Skin of body (tissue), 2 donors: ENCODE measurements around the gene ASB6. TPM values are rescaled to one million over a fixed set of nuclear protein-coding genes. Genes with fewer than 3 reads are reported as not detected.

Experiments used
- DNase-seq: peaks from one replicate; lab custom pipeline; 2025; lab: John Stamatoyannopoulos, UW
- total RNA-seq: library from RNA; depleted of rRNA; stranded (reverse); fragments of >200 nt; gene quantifications from one replicate; pipeline ENCODE4 v1.2.3, GENCODE V29; 2014

Gene ASB6
- total RNA-seq, 1 donor from 2014 or later, result 8.3 TPM

GRCh38 chr9:129626625-129627284 lies 15.2 kb downstream of the ASB6 start:
- no peak for DNase-seq

DNA sequence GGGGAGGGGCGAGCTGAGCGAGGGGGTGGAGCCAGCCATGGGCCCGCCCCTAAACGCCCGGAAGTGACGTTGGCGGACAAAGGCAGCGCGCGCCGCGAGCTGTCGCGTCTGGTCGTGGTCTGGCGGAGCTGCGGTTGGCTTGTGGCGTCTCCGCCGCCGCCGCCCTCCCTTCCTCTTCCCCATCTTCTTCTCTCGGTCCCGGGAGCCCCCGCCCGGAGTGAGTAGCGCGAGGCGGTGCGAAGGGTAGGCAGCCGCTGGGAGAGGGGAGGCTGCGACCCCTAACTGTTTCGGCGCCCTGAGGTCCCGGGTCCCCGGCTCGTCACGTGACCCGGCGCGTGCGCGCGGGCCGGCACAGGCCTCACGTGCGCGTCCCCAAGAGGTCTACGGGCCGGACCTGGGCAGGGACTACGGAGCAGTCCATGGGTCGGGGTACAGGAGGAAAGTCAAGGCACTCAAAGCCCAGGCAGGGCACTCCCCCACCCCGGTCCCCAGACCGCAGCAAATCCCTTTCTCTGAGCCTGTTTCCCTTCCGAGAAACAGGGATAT lies 15.8 kb downstream of the ASB6 start, which contains the start of gene NTMT1:
NTMT1 (plus strand) TSS at position 85 of the 546 bp plus-strand sequence. CDS start 6,541 bp downstream, outside the sequence.
- peak; percentile 85 for DNase-seq

GRCh38 chr9:129624947-129625346 lies 17.0 kb downstream of the ASB6 start:
- DNase-seq, result no peak

DNA sequence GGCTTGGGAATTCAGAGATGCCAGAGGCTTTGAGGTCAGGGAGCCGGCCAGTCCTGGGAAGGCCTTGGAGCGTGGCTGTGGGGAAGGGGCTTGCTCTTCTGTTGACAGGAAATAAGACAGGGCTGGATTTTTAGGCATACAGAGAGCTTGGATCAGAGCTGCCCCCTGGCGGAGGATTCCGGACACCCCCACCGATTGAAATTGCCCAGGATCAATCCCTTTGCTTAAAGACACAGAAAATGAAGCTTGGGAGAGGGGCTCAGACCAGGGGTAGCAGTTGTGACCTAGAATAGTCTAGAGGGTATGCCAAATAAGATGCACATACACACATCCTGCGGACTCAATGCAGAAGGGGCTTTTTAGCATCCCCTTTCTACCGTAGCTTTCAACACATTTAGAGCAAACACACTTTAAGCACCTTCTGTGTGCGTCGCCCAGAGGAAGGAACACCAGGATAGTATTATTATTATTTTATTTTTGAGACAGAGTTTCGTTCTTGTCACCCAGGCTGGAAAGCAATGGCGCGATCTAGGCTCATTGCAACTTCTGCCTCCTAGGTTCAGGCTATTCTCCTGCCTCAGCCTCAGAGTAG lies 17.7 kb downstream of the ASB6 start:
- no peak for DNase-seq

DNA sequence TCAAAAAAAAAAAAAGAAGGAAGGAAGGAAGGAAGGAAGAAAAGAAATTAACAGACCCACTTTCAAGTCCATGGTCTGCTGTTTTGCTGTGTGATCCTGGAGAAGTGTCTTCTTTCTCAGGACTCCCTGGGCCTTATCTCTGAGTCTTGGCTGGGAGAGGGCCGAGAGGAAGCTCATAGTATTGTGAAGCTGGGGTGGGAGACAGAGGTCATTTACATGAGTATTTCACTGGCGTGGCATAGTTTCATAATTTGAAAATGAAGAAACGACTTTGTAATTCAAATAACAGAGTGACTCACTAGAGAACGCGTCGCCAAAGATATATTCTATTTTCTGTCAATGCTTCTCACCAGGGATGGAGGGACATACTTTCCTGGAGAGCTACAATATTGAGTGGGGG lies 18.6 kb downstream of the ASB6 start:
- no peak for DNase-seq

DNA sequence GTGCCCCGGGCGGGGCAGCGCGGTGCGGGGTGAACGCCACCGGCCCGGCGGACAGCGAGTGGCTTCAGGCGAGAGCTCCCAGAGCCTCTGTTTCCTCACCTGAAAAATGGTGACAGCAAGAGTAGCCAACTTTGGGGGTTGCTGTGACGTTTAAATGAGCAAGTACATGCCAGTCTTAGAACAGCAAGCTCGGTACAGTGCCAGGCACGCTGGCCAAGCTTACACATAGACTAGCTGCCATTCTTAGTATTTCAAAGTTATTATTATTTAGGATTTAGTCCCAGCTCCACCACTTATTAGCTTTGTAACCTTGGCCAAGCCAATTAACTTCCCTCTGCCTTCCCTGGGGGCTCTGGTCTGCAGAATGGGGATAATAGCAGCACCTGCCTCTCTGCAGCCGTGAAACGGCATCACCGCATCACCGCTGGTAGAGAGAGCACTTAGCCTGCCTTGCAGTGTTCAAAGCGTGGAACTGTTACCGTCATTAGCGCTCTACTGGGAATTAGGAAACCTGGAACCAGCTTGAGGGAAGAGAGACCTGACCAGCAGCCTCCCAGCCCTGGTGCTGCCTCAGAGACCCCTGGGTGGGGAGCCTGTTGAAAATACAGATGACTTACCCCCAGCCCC lies 21.2 kb downstream of the ASB6 start, which contains the start of gene C9orf50:
C9orf50 (minus strand) TSS at position 433 of the 627 bp plus-strand sequence. CDS start 527 bp downstream, outside the sequence.
- DNase-seq, result no peak

GRCh38 chr9:129619787-129620668 lies 21.9 kb downstream of the ASB6 start:
- DNase-seq, result no peak

DNA sequence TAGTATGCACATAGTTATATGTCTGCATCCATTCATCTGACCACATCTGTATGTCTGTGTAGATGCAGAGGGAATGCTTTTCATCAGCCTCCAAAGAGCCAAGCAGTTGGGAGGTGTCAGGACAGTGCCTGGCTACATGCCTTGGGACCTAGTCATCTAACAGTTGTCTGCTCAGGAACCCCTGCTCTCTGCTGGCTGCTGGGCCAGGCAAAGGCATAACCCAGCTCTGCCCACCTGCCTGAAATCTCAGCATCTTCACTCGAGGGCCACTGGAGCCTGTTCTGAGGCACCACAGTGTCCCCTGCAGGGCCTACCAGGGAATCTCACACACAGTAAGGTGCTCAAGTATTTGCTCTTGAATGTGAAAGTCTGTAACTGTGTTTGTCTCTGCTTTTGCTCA lies 24.8 kb downstream of the ASB6 start:
- DNase-seq, result no peak

GRCh38 chr9:129615407-129616285 lies 26.3 kb downstream of the ASB6 start:
- no peak for DNase-seq

- DNase-seq, result no peak
Measured at GRCh38 chr9:129614932-129615331, 27.0 kb downstream of the ASB6 start.

GRCh38 chr9:129613520-129614175 lies 28.3 kb downstream of the ASB6 start:
- DNase-seq, result no peak

DNA sequence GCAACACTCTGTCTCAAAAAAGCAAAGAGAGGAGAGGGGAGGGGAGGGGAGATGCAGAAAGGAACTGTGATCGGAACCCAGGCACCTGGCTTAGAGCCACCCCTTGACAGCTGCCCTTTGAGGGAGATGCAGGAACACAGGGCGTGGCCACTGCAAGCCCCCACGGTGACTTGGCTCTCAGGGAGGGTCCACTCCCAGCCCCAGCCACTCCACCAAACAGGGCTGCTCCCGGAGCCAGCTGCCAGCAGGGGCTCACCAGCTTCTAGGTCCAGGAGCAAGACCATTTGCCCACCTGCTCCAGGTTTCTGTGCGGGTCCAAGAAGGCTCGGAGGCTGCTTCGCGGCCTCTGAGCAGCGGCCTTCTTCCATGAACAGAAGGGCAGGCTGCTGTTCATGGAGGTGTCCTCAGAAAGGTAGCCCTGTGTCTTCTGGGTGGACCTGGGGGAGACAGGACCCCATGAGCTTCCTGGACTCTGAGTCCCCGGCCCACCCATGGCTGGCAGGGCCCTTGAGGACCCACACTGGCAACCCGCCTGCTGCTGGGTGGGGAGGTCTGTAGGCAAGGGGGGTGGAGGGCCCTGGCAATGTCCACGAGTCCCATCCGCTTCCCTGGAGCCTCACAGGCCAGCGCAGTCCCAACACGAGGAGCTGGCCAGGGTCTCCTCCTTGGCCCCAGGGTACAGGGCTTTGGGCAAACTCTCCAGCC lies 29.0 kb downstream of the ASB6 start:
- DNase-seq, result no peak

DNA sequence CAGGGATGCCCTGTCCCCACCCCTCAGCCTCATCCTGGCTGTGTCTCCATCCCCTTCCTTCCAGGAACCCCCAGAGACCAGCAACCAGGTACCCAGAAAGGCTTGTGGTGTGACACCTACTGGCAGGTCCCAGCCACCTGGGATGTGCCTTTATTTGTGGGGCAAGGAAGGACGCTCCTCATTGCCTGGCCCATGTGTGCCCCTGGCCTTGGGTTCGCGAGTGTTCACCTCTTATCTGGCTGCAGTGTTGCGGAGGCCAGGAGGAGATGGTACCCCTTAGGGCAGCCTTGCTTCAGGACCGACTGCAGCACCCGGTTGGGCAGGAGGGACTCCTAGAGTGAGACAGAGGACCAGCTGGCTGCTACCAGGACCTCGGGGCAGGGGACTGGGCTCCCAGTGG lies 29.8 kb downstream of the ASB6 start:
- DNase-seq, result no peak

- DNase-seq, result no peak
Measured at GRCh38 chr9:129611307-129611800, 30.6 kb downstream of the ASB6 start.

DNA sequence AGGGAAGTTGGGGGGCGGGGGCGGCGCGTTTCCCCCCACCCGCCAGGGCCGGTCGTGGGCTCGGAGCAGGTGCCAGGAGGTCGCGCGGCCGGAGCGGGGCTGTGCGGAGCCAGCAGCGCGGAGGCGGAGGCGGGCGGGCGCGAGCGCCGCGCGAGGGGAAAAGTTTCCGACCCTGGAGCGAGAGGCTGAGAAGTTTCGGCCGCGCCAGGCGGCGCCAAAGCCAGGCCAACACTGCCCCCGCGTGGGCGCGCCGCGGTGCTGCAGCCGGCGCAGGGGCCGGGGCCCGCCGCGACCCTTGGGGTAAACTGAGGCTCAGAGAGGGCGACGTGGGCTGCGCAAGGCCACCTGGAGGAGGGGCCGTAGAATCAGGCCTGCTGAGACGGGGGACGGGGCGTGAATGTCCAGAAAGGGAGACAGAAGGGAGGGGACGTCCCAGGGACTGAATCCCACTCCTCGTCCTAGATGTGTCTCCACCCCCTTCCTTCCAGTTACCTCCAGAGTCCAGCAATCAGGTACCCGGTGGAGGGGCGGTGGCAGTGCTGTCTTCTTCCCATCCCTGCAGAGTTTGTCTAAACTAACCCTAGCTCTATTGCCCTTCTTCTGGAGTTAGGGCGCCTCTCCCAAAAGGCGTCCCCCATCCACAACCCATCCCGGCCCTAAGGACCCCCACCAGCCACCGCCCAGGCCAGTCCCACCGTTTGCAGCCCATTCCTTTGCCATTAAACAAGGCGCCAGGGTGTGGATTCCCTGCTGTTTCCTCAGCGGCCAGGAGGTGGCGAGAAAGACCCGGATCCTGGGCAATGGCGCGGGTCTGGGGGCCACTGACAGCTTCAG lies 31.3 kb downstream of the ASB6 start:
- peak; percentile 76 for DNase-seq

DNA sequence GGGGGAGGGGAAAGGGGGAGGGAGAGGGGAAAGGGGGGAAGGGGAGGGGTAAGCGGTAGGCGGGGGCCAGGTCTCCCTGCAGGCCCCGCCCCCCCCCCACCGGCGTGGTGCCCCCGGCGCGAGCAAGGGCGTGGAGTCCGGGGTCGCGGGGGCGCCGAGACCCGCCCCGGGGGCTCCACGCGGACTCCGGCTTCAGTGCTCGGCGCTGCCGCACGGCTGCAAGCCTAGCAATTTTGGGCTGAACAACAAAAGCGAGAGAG lies 31.8 kb downstream of the ASB6 start:
- no peak for DNase-seq

- no peak for DNase-seq
Measured at GRCh38 chr9:129609486-129610212, 32.3 kb downstream of the ASB6 start.
